PFSK-1 (cell line): ENCODE measurements around the gene KCNMA1.

ENCODE experiments used
- FOXP2 ChIP-seq: optimal IDR thresholded peaks from 2 replicates; pipeline ENCODE3; 2011; ENCODE audit warnings: borderline replicate concordance, control low read depth, inconsistent platforms; ENCODE audit not compliant: insufficient read depth; ENCODE audit errors: extremely low read length, extremely low read depth
- POLR2AphosphoS5 ChIP-seq: IDR thresholded peaks from 2 replicates; pipeline ENCODE4 v1.6.1; 2012; ENCODE audit warnings: low read depth, mild to moderate bottlenecking, control low read depth, low read length, moderate library complexity
- SIN3A ChIP-seq: IDR thresholded peaks from 2 replicates; pipeline ENCODE4 v1.6.1; 2012; ENCODE audit warnings: mild to moderate bottlenecking, low read length, moderate library complexity, borderline replicate concordance; ENCODE audit not compliant: insufficient read depth
- TAF1 ChIP-seq: IDR thresholded peaks from 2 replicates; pipeline ENCODE4 v1.6.1; 2012; ENCODE audit warnings: low read length, control low read depth, borderline replicate concordance; ENCODE audit not compliant: insufficient read depth
- TF ChIP-seq, protein P1 (sequence below), 2 experiments: IDR thresholded peaks; 2 replicates each; pipeline versions ENCODE4 v1.6.1 to v1.8.0; 2011 to 2012; ENCODE audit warnings: low read depth in 2 of 2, low read length in 2 of 2, control low read depth in 1 of 2, inconsistent platforms in 1 of 2, mild to moderate bottlenecking in 1 of 2, moderate library complexity in 1 of 2; ENCODE audit not compliant: insufficient read depth in 1 of 2

- TF ChIP-seq, protein P1, sequence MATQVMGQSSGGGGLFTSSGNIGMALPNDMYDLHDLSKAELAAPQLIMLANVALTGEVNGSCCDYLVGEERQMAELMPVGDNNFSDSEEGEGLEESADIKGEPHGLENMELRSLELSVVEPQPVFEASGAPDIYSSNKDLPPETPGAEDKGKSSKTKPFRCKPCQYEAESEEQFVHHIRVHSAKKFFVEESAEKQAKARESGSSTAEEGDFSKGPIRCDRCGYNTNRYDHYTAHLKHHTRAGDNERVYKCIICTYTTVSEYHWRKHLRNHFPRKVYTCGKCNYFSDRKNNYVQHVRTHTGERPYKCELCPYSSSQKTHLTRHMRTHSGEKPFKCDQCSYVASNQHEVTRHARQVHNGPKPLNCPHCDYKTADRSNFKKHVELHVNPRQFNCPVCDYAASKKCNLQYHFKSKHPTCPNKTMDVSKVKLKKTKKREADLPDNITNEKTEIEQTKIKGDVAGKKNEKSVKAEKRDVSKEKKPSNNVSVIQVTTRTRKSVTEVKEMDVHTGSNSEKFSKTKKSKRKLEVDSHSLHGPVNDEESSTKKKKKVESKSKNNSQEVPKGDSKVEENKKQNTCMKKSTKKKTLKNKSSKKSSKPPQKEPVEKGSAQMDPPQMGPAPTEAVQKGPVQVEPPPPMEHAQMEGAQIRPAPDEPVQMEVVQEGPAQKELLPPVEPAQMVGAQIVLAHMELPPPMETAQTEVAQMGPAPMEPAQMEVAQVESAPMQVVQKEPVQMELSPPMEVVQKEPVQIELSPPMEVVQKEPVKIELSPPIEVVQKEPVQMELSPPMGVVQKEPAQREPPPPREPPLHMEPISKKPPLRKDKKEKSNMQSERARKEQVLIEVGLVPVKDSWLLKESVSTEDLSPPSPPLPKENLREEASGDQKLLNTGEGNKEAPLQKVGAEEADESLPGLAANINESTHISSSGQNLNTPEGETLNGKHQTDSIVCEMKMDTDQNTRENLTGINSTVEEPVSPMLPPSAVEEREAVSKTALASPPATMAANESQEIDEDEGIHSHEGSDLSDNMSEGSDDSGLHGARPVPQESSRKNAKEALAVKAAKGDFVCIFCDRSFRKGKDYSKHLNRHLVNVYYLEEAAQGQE (IDR thresholded peaks at IDR 0.05; ENCODE audit: insufficient read depth in 1 of 2, low read depth in 2 of 2, low read length in 2 of 2), result no peak
- TF ChIP-seq TAF1, result no peak
- TF ChIP-seq FOXP2, result no peak
- no peak for TF ChIP-seq POLR2AphosphoS5
- no peak for TF ChIP-seq SIN3A
Observed at GRCh38 chr10:77580482-77580881, 57.1 kb downstream of the KCNMA1 start.
